HG03457 (cell line): ENCODE results near the gene PEPD.

ENCODE experiments used
- ATAC-seq: cut with Tn5 transposase; IDR thresholded peaks from one replicate; pipeline ENCODE4 v1.9.1; 2021; ENCODE audit warnings: moderate number of reproducible peaks; ENCODE audit not compliant: unreplicated experiment

The PEPD gene

GRCh38 chr19:33366897-33367296, 154.7 kb downstream of the PEPD start:
- no peak for ATAC-seq

- no peak for ATAC-seq
Observed at GRCh38 chr19:33366127-33366526, 155.5 kb downstream of the PEPD start.

- ATAC-seq, result no peak
Observed at GRCh38 chr19:33365691-33366090, 155.9 kb downstream of the PEPD start.

GRCh38 chr19:33363476-33363875, 158.1 kb downstream of the PEPD start:
- ATAC-seq, result no peak

GRCh38 chr19:33362508-33363228, 158.9 kb downstream of the PEPD start:
- ATAC-seq, result no peak

- ATAC-seq, result no peak
Observed at GRCh38 chr19:33359581-33359980, 162.0 kb downstream of the PEPD start.

GRCh38 chr19:33358408-33358807, 163.2 kb downstream of the PEPD start:
- ATAC-seq, result no peak

- ATAC-seq, result no peak
Observed at GRCh38 chr19:33357556-33357955, 164.0 kb downstream of the PEPD start.

GRCh38 chr19:33355535-33355934, 166.1 kb downstream of the PEPD start:
- ATAC-seq, result no peak

GRCh38 chr19:33350538-33351309, 170.9 kb downstream of the PEPD start:
- ATAC-seq, result no peak

GRCh38 chr19:33349319-33350289, 172.0 kb downstream of the PEPD start:
- ATAC-seq, result no peak

- no peak for ATAC-seq
Observed at GRCh38 chr19:33348301-33349010, 173.1 kb downstream of the PEPD start.

- no peak for ATAC-seq
Observed at GRCh38 chr19:33347300-33347699, 174.3 kb downstream of the PEPD start.

- no peak for ATAC-seq
Observed at GRCh38 chr19:33346665-33347064, 174.9 kb downstream of the PEPD start.

- ATAC-seq, result no peak
Observed at GRCh38 chr19:33345163-33345562, 176.4 kb downstream of the PEPD start.

- ATAC-seq, result no peak
Observed at GRCh38 chr19:33344573-33344925, 177.0 kb downstream of the PEPD start.

GRCh38 chr19:33343859-33344572, 177.6 kb downstream of the PEPD start:
- no peak for ATAC-seq

GRCh38 chr19:33343301-33343700, 178.3 kb downstream of the PEPD start:
- ATAC-seq, result no peak

- ATAC-seq, result no peak
Observed at GRCh38 chr19:33340991-33341390, 180.6 kb downstream of the PEPD start.
